GM12878 (cell line): ENCODE data around the gene POLR1A. TPM values are rescaled to one million over a fixed set of nuclear protein-coding genes. Genes with fewer than 3 reads are reported as not detected.

Experiments
- CBFB ChIP-seq: IDR thresholded peaks from 2 replicates; pipeline ENCODE4 v1.6.1; 2016; ENCODE audit warnings: antibody characterized with exemption, low read depth
- CEBPZ ChIP-seq: fragments of 150-350 bp; IDR thresholded peaks from 2 replicates; pipeline ENCODE4 v1.6.1; 2016; ENCODE audit warnings: low read depth, low read length
- HDAC6 ChIP-seq: fragments of 200-600 bp; sonication (generic); IDR thresholded peaks from one replicate; pipeline ENCODE4 v1.8.0; 2017; ENCODE audit warnings: antibody characterized with exemption; ENCODE audit not compliant: unreplicated experiment
- JUND ChIP-seq: IDR thresholded peaks from 2 replicates; pipeline ENCODE4 v1.6.1; 2012; ENCODE audit warnings: low read depth, mild to moderate bottlenecking, low read length, improper control_type of control experiment, moderate library complexity
- MTA2 ChIP-seq: fragments of 450-650 bp; IDR thresholded peaks from 2 replicates; pipeline ENCODE4 v1.6.1; 2016; ENCODE audit warnings: low read depth, mild to moderate bottlenecking, moderate library complexity
- NBN ChIP-seq: fragments of 450-650 bp; IDR thresholded peaks from 2 replicates; pipeline ENCODE4 v1.6.1; 2016
- PAX5 ChIP-seq: IDR thresholded peaks from 2 replicates; pipeline ENCODE4 v1.6.1; 2011; ENCODE audit warnings: low read depth, low read length, borderline replicate concordance
- RAD51 ChIP-seq: fragments of 450-650 bp; IDR thresholded peaks from 2 replicates; pipeline ENCODE4 v1.6.1; 2016; ENCODE audit warnings: moderate library complexity, mild to moderate bottlenecking, inconsistent platforms
- RELA ChIP-seq: fragments of 450-650 bp; IDR thresholded peaks from 2 replicates; pipeline ENCODE4 v1.8.0; 2014; ENCODE audit warnings: borderline replicate concordance; ENCODE audit not compliant: partially characterized antibody
- RUNX3 ChIP-seq: IDR thresholded peaks from 2 replicates; pipeline ENCODE4 v1.6.1; 2012; ENCODE audit warnings: low read length, inconsistent platforms
- SMC3 ChIP-seq: IDR thresholded peaks from 2 replicates; pipeline ENCODE4 v1.6.1; 2011; ENCODE audit warnings: low read length, improper control_type of control experiment, borderline replicate concordance
- TAF1 ChIP-seq: IDR thresholded peaks from 2 replicates; pipeline ENCODE4 v1.6.1; 2011; ENCODE audit warnings: mild to moderate bottlenecking, low read depth, low read length, borderline replicate concordance
- TARDBP ChIP-seq: IDR thresholded peaks from 2 replicates; pipeline ENCODE4 v1.6.1; 2016; ENCODE audit warnings: borderline replicate concordance
- polyA plus RNA-seq, 11 experiments: library from polyadenylated mRNA; depleted of rRNA in 4 of 11; unstranded in 6 of 11; stranded (reverse) in 5 of 11; fragments of >200 nt; fragmentation: Nextera tagmentation in 4 of 11; fragmentation: Illumina TruSeq in 1 of 11; extraction: Ambion mirVana in 4 of 11; extraction: Trizol in 1 of 11; gene quantifications; 1 replicate in 1 of 11; 2 replicates in 10 of 11; pipeline versions ENCODE4 v1.2.1 to v1.2.3, GENCODE V29; 2011 to 2016; ENCODE audit warnings: inconsistent platforms in 2 of 11, missing spikeins in 2 of 11, low read depth in 1 of 11
- total RNA-seq, 4 experiments: library from RNA; depleted of rRNA in 3 of 4; stranded (reverse); fragments of >200 nt in 3 of 4; fragmentation: Illumina TruSeq in 1 of 4; extraction: Trizol in 1 of 4; gene quantifications; 2 replicates each; pipeline versions ENCODE4 v1.2.1 to v1.2.3, GENCODE V29; 2013 to 2021

Gene POLR1A
- total and polyA plus RNA-seq, 10 of the 15 experiments (the other 5 are each of a cell fraction or from before 2014, with no cell fraction given): 2.1 to 53.9 (median 17.8) TPM

- TF ChIP-seq SMC3 (no peak), CEBPZ (no peak), HDAC6 (no peak), MTA2 (no peak), JUND (no peak), PAX5 (no peak), CBFB (no peak), TARDBP (no peak), TAF1 (no peak), RAD51 (no peak), RUNX3 (no peak), RELA (no peak), NBN (no peak)
These were observed 72.7 kb downstream of the POLR1A start (continued) for GRCh38 chr2:86032861-86033595.
